ENCODE measurements around the gene CEP63.
"Not testable (repeated sequence)": the region's sequence is repeated elsewhere in the genome, so short reads cannot be mapped to it uniquely, and the experiment has no call there.

CEP63 gene

DNA sequence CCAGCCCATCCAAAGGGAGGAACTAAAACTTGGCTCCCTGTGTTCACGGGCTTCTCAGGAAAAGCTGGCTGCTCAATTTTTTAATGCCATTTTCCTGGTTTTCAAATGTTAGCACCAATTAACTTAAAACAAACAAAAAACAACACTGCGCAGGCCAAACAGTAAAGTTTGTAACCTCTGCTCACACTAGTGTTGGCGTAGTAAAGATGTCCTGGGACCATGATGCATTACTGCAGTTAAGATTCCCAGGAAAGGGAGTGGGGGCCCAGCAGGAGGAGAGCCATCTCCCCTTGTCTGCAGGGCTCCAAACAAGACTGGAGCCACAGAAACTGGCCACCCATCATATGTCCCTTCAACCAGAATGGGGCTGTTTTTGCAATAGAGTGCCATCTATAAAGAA is 91.0 kb downstream of the CEP63 start:
- TF ChIP-seq CTCF (IDR thresholded peaks at IDR 0.05), result no peak
- H3K27ac ChIP-seq, result no peak overlapping the region
- no peak for DNase-seq (ENCODE audit: low spot score)
- no peak overlapping the region for H3K4me3 ChIP-seq

- no peak overlapping the region for H3K27ac ChIP-seq
- TF ChIP-seq CTCF (IDR thresholded peaks at IDR 0.05), result no peak
- H3K4me3 ChIP-seq, result no peak overlapping the region
- DNase-seq (ENCODE audit: low spot score), result no peak
Measured at GRCh38 chr3:134579141-134579665, 93.3 kb downstream of the CEP63 start.

GRCh38 chr3:134590766-134591165 is 104.9 kb downstream of the CEP63 start:
- DNase-seq (ENCODE audit: low spot score), result no peak
- TF ChIP-seq CTCF (IDR thresholded peaks at IDR 0.05), result no peak
- Histone ChIP-seq H3K27ac (no peak overlapping the region), H3K4me3 (no peak overlapping the region)

DNA sequence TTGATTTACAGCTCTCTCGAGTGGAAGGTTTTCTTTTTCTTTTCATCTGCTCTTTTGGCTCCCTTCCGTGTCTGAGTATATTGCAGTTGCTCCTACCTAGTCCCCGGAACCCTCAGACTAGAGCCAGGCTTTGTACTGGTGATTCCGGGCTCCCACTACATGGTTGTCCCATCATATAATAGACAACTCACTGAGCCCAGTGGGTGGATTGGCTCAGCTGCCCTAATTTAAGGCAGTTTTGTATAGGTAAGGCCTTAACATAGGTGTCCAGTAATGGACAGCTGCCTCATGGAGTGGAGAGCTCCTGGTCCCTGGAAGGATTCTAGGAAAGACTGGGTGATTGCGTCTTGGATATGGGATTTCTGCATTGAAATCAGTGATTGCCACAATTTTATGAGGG is 106.9 kb downstream of the CEP63 start:
- no peak for TF ChIP-seq CTCF (IDR thresholded peaks at IDR 0.05)
- Histone ChIP-seq H3K4me3 (no peak overlapping the region), H3K27ac (no peak overlapping the region)
- no peak for DNase-seq (ENCODE audit: low spot score)

DNA sequence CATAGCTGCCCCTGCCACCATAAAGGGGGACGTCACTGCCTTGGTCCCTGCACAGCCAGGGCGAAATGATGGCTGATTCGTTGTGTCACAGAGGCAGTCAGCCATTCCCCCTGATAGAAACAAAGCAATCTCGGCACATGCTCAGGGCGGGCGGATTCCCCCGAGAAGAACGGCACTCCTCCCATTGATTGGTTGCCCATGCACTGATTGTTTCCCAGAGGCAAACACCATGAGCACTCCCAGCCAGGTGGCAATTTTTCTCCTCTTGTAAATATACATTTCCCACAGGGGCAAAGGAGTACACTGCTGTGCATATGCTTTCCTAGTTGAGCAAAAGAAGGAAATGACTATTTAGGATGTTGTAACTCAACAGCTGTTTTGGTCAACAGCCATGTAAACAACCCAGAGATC is 108.5 kb downstream of the CEP63 start:
- no peak overlapping the region for H3K27ac ChIP-seq
- DNase-seq (ENCODE audit: low spot score), result no peak
- TF ChIP-seq CTCF (IDR thresholded peaks at IDR 0.05), result no peak
- H3K4me3 ChIP-seq, result no peak overlapping the region

GRCh38 chr3:134594986-134595385 is 109.1 kb downstream of the CEP63 start:
- H3K27ac ChIP-seq; H3K4me3 ChIP-seq; DNase-seq (ENCODE audit: low spot score): not testable (repeated sequence)

GRCh38 chr3:134597390-134597970 is 111.6 kb downstream of the CEP63 start:
- no peak for TF ChIP-seq CTCF (IDR thresholded peaks at IDR 0.05)
- DNase-seq (ENCODE audit: low spot score), result no peak
- H3K4me3 ChIP-seq, result no peak overlapping the region
- H3K27ac ChIP-seq, result no peak overlapping the region

All from coronary artery (tissue), 2 donors.